ENCODE data around the gene ITGA7.

DNA sequence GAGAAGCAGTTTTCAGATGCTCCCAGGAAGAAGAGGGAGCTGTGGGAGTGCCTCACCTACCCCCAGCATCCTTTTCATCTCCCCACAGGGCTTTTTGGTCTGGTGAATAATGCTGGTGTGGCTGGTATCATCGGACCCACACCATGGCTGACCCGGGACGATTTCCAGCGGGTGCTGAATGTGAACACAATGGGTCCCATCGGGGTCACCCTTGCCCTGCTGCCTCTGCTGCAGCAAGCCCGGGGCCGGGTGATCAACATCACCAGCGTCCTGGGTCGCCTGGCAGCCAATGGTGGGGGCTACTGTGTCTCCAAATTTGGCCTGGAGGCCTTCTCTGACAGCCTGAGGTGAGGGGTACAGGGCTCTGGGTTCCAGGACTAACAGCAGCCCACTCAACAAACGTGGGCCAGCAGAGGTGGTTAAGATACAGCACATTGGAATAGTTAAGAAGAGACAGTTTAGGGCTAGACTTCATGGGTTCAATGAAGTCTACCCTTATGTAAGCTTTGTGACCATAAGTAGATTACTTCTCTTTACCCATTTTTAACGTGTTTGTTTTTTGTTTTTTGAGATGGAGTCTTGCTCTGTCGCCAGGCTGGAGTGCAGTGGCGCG lies 14.0 kb upstream of the ITGA7 start:
- TF ChIP-seq CTCF (conservative IDR thresholded peaks at IDR 0.05) (no peak), ZFX (IDR thresholded peaks at IDR 0.05) (no peak)
